Mammary epithelial cell (primary cell): ENCODE measurements around the gene MMP3.

Experiments used
- EZH2 ChIP-seq: IDR thresholded peaks from 2 replicates; pipeline ENCODE4 v1.6.1; 2012; ENCODE audit warnings: low read length, inconsistent platforms, borderline replicate concordance
- TF ChIP-seq, protein P1 (sequence below), 2 donors: IDR thresholded peaks in 1 of 2; conservative IDR thresholded peaks in 1 of 2; 2 replicates each; pipeline ENCODE4 v1.5.1; 2011 to 2012; ENCODE audit warnings: inconsistent platforms in 2 of 2, low read length in 2 of 2, mild to moderate bottlenecking in 2 of 2, control low read depth in 1 of 2, low read depth in 1 of 2; ENCODE audit not compliant: insufficient read depth in 1 of 2; ENCODE audit errors: extremely low read depth in 1 of 2

DNA sequence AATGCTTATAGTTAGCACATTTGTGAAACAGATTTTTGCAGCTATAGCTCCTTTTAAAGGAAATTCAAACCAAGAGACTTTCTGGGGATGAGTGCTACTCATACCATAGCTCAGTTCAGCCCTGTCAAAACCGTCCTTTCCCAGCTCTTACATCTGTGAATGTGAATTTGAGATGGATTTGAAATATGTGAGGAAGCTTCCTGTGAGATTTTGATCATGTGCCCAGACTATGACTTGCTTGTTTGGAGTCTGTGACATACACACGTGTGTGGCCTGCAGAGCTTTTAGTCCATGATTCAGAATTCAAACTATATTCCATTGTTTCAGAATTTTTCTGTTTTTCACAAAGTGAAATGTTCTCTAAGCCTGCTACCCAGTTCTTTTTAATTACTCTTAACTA lies 41.1 kb downstream of the MMP3 start:
- TF ChIP-seq, protein P1, sequence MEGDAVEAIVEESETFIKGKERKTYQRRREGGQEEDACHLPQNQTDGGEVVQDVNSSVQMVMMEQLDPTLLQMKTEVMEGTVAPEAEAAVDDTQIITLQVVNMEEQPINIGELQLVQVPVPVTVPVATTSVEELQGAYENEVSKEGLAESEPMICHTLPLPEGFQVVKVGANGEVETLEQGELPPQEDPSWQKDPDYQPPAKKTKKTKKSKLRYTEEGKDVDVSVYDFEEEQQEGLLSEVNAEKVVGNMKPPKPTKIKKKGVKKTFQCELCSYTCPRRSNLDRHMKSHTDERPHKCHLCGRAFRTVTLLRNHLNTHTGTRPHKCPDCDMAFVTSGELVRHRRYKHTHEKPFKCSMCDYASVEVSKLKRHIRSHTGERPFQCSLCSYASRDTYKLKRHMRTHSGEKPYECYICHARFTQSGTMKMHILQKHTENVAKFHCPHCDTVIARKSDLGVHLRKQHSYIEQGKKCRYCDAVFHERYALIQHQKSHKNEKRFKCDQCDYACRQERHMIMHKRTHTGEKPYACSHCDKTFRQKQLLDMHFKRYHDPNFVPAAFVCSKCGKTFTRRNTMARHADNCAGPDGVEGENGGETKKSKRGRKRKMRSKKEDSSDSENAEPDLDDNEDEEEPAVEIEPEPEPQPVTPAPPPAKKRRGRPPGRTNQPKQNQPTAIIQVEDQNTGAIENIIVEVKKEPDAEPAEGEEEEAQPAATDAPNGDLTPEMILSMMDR (conservative IDR thresholded peaks at IDR 0.05 in 1 of 2, IDR thresholded peaks at IDR 0.05 in 1 of 2; ENCODE audit: extremely low read depth in 1 of 2, insufficient read depth in 1 of 2, low read depth in 1 of 2, low read length in 2 of 2) = no peak
- TF ChIP-seq EZH2 = no peak
